K562 treated with DMSO at 1 percent for 48 hours (cell line): Measurements from ENCODE around the gene NOBOX. TPM values are rescaled to one million over a fixed set of nuclear protein-coding genes. Genes with fewer than 3 reads are reported as not detected.

Experiments used
- total RNA-seq: library from RNA; unstranded; fragments of 300-600 nt; gene quantifications from 2 replicates; pipeline ENCODE4 v1.2.3, GENCODE V29; 2022; ENCODE audit warnings: low replicate concordance; ENCODE audit errors: extremely low read depth

Gene NOBOX
- total RNA-seq: not detected in 2 replicates

GRCh38 chr7:144403649-144404061 lies at the start of gene NOBOX:
TSS of gene NOBOX (minus strand) at chr7:144403693.

GRCh38 chr7:144355176-144355822 lies 48.2 kb downstream of the NOBOX start, which contains the start of gene ARHGEF5:
TSS of gene ARHGEF5 (plus strand) at chr7:144355402. CDS start at chr7:144362670, 7,268 bp downstream.

Other genes with a start within 250 kb of the NOBOX start
- not detected in 2 replicates for gene CTAGE4, start 220.2 kb downstream of the NOBOX start, total RNA-seq
- gene ARHGEF35, start 207.9 kb downstream of the NOBOX start, total RNA-seq: not detected in 2 replicates
- gene OR2A42, start 164.1 kb downstream of the NOBOX start, total RNA-seq: not detected in 2 replicates
- not detected in 2 replicates for gene OR2A7, start 138.9 kb downstream of the NOBOX start, total RNA-seq
- not detected in 2 replicates for gene CTAGE8, start 134.4 kb downstream of the NOBOX start, total RNA-seq
- not detected in 2 replicates for gene OR2A1, start 91.3 kb downstream of the NOBOX start, total RNA-seq
- not detected in 2 replicates for gene ARHGEF5, start 48.3 kb downstream of the NOBOX start, total RNA-seq